Measurements from ENCODE around the gene KLF1.
"Not testable (repeated sequence)": the region's sequence is repeated elsewhere in the genome, so short reads cannot be mapped to it uniquely, and the experiment has no call there.

Gene KLF1

DNA sequence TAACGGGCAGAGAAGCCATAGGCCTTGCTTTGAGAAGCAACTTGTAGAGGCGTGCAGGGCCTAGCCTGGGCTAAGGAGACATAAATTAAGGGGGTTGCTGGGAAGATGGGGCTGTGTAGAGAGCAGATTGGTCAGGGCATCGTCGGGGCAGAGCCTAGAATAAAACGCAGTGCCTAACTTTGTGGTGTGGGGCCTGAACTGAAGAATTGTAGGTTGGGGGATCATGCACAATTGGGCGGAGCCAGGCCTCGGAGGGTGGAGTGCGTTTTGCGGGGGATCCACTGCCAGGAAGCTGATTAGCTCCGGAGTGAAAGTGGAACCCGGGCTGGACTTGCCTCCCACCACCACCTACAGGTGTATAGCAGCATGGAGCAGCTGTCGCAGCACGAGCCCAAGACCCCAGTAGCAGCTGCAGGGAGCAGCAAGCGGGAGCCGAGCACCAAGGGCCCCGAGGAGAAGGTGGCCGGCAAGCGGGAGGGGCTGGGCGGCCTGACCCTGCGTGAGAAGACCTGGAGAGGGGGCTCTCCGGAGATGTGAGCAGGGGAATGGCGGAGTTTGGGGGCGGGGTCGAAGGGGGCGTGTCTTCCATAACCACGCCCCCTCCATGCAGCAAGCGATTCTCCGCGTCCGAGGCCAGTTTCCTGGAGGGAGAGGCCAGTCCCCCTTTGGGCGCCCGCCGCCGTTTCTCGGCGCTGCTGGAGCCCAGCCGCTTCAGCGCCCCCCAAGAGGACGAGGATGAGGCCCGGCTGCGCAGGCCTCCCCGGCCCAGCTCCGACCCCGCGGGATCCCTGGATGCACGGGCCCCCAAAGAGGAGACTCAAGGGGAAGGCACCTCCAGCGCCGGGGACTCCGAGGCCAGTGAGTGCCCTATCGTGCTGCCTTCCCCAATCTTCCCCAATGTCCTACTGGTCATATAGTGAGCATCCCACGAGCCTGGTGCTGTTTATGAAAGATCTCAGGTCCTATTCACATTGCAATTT, 19.6 kb downstream of the KLF1 start:
- peak in 1 of 2 donors; percentile 39 for DNase-seq (ENCODE audit: low read depth in 2 of 2)

DNA sequence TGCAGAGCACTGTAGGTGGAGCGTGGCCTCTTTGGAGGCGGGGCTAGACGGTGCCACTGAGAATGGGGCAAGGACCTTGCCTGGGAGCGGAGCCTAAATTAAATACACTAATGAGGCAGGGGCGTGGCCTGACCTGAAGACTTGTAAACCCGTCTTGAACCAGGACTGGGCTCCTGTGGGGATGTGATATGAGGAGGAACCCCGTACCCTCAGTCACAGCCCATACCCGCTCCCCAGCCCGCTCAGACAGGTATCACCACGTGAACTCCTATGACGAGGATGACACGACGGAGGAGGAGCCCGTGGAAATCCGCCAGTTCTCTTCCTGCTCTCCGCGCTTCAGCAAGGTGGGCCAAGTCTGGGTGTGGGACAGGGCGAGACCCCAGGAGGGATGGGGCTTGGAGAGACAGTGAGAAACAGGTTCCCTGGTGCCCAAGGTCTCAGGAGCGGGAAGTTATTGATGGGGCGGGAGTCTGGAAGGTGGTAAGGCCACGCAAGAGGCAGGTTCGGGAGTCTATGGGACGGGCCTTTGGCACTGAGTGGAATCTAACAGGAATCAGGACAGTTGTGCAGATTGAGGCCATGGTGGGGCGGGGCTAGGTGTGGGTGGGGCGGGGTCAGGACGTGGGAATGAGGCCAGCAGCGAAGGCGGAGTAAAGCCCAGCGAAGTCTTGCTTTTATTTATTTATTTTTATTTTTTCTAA, 20.4 kb downstream of the KLF1 start:
- no peak for DNase-seq (ENCODE audit: low read depth in 2 of 2)

DNA sequence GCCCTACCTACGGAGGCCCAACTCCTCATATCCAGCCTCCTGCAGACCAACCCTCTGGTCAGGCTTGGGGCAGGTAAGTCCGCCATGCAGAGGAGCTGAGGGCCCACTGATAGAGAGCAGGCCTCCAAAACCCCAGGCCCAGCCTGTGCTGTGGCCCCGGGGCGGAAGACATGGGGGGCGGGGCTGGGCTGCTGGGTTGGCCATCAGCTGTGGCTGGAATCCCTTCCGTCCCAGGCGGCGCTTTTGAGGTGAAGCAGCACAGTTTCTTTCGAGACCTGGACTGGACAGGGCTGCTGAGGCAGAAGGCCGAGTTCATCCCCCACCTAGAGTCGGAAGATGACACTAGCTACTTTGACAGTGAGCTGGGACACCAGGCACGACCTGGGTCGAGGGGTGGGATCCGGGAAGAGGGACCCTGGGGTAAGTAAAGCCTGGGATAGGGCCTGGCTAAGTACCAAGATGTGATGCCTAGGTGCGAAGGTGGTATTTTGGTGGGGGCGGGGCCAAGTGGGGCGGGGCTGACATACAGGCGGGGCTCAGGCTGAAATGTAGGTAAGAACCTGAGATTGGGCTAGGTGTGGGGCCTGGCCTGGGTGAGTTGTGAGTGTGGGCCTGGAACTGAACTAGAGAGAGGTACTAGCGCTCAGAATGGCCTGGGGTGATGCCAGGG, 21.1 kb downstream of the KLF1 start:
- no peak for DNase-seq (ENCODE audit: low read depth in 2 of 2)

DNA sequence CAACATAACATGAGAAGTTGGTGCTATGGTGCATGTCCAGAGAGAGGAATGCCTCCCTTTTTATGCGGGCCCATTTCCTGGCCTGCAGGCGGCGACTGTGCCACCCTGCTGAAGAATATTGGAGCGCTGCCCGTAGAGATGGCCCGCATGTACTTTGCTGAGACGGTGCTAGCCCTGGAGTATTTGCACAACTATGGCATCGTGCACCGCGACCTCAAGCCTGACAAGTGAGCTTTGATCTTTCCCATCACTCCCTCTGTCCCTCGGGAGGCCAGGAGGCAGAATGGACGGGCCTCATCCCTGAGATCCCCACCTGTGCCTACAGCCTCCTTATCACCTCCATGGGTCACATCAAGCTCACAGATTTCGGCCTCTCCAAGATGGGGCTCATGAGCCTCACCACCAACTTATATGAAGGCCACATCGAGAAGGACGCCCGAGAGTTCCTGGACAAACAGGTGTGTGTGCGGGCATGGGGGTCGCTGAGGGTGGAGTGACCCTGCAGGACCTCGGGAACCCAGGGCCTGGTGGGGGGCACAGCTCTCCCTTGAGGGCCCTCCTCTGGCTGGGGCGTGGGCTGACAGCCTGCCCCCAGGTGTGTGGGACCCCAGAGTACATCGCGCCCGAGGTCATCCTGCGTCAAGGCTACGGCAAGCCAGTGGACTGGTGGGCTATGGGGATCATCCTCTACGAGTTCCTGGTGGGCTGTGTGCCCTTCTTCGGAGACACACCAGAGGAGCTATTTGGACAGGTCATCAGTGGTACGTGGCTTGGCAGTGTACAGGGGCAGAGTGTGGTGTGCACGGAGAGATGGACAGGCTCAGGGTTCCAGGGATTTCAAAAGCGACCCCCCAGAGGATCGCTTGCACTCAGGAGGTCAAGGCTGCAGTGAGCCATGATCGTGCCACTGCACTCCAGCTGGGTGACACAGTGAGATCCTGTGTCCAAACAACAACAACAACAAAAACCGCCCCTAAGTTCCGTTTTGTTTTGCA, 22.0 kb downstream of the KLF1 start:
- DNase-seq (ENCODE audit: low read depth in 2 of 2): no peak

DNA sequence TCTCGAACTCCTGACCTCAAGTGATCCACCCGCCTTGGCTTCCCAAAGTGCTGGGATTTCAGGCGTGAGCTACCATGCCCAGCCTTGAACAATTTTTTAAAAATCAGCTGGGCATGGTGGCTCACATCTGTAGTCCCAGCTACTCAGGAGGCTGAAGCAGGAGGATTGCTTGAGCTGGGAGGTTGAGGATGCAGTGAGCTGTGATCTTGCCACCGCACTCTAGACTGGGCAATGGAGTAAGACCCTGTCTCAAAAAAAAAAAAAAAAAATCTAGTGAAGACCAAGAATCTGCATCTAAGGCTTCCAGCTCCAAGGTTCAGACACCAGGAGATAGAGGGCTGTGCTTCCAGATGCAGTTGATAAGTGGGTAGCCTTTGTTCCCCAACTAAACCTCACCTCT, 22.9 kb downstream of the KLF1 start:
- DNase-seq (ENCODE audit: low read depth in 2 of 2): no peak

DNA sequence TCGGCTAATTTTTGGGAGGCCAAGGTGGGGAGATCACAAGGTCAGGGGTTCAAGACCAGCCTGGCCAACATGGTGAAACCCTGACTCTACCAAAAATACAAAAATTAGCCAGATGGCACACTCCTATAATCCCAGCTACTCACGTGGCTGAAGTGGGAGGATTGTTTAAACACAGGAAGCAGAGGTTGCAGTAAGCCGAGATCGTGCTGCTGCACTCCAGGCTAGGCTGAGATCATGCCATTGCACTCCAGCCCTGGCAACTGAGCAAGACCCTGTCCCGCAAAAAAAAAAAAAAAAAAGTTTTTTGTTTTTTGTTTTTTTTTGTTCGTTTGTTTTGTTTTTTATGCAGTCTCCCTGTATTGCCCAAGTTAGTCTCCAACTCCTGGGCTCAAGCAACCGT, 27.5 kb downstream of the KLF1 start:
- no peak for DNase-seq (ENCODE audit: low read depth in 2 of 2)

DNA sequence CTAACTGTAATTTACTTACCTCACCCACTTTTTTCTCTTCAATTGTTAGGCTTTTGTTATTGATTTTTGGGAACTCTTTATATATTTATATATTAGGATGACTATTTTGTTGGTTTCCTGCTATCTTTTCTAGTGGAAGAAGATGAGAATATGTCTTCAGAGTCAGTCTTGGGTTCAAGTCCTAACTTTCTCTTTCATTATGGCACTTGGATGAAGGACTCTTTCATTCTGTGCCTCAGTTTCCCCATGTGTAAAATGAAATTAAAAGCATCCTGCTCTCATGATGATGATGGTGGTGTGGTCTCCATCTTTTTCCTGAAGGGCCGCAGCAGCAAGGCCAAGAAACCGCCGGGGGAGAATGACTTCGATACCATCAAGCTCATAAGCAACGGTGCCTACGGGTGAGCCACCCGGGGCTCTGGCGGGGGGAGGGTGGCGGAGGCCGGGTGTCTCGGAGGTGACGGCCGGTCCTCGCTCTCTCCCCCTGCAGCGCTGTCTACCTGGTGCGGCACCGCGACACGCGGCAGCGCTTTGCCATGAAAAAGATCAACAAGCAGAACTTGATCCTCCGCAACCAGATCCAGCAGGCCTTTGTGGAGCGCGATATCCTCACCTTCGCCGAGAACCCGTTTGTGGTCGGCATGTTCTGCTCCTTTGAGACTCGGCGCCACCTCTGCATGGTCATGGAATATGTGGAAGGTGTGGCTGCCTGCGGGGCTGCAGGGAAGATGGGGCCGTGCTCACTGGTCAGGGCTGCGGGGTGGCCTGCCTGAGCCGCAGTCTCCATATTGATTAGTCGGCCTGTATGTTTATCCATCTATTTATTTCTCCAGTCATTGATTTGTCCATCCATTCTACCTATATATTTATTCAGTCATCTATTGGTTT, 28.7 kb downstream of the KLF1 start:
- no peak for DNase-seq (ENCODE audit: low read depth in 2 of 2)

DNA sequence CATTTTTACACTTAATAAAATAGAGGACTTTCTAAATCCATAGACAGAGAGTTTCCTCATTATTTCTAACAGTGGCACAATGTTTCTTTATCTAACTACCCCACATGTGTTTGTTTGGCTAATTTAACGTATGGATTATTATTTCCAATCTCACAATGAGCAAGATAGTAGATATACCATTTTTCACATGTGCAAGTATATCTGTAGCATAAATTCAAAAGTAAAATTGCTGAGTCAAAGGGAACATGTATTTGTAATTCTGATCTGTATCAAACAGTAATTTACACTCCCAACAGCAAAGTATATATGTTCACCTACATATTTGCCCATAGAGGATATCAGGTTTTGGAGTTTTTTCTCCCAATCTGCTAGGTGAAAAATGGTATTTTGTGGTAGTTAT, 30.3 kb downstream of the KLF1 start:
- DNase-seq (ENCODE audit: low read depth in 2 of 2): no peak

DNA sequence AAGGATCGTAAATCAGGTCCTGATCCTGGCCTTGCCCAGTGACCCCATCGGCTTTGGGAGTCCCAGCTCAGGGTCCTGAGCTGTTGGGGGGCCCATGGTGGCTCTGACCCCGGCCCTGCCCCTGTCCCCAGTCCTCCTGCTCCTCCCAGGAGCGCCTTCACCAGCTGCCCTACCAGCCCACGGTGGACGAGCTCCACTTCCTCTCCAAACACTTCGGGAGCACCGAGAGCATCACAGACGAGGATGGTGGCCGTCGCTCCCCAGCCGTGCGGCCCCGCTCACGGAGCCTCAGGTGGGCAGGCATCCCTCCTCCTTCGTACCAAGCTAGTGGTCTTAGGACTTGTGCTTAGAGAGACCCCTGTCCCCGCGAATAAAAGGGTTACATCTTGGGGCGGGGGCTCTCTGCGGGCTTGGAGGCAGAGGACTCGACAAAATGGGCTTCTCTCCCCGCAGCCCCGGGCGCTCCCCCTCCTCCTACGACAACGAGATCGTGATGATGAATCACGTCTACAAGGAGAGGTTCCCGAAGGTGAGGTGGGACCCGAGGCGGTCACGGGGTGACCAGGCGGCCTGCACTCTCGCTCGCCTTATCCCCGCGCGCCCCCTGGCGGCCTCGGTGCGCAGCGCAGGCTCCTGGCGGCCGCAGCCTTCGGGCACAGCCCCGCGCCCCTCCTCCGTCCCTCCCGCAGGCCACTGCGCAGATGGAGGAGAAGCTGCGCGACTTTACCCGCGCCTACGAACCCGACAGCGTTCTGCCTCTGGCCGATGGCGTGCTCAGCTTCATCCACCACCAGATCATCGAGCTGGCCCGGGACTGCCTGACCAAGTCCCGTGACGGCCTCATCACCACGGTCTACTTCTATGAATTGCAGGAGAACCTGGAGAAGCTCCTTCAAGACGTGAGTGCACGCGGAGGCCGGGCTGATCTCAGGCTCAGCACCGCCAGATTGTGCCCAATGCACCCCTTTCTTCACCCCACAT, 39.6 kb downstream of the KLF1 start:
- DNase-seq (ENCODE audit: low read depth in 2 of 2): peak; percentile 66 to 68

DNA sequence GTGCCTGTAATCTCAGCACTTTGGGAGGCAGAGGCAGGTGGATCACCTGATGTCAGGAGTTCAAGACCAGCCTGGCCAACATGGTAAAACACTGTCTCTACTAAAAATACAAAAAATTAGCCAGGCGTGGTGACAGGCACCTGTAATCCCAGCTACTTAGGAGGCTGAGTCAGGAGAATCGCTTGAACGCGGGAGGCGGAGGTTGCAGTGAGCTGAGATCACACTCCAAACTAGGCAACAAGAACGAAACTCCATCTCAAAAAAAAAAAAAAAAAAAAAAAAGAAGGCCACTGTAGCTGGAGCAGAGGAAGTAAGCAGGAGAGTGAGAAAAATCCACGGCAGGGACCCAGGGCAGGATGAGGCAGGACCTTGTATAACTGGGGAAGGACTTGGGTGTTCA, 40.4 kb downstream of the KLF1 start:
- not testable (repeated sequence) for DNase-seq (ENCODE audit: low read depth in 2 of 2)

DNA sequence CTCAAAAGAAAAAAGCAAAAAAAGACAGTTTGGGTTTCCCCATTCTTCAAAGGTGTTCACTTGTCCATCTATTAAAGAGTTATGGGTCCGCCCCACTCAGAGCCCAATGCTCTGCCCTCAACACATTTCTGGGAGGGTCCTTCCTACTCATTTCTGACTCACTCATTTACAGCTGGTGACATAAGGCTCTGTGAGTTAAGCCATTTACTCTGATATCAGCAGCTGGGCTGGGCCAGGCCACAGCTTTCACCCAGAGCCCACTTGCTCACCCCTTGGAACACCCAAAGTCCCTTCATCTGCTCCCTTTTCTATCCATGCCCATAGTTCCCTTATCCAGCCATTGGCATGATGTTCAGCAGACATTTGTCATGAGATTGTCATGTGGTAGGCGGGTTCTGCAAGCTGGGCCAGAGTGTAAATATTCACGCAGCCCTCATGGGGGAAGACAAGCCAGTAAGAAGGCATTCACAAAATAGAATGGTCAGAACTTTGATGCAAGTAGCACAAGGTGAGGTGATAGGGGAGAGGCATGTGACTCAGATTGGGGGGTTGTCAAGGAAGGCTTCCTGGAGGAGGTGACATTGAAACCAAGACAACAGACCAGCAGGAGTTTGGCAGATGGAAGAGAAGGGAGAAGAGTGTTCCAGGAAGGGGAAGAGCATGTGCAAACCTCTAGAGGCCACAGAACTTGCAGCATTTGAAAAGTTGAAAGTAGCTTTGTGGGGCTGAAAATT, 42.8 kb downstream of the KLF1 start:
- no peak for DNase-seq (ENCODE audit: low read depth in 2 of 2)

DNA sequence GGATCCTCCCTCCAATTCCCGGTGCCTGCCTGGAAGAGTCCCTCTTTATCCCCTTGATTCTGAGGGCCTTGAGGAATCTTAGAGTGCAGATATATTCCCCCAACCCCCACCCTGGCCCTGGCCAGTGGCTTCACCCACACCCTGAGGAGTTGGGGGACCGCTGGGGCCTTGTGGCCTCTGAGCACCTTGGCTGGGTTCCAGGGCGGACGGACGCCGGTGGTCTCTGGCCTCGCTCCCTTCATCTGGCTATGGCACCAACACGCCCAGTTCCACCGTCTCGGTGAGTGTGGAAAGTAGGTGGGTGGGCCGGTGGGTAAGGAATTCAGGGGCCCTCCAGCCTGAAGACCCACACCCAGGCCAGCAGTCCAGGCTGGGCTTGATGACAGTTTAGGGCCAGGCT, 43.7 kb downstream of the KLF1 start:
- DNase-seq (ENCODE audit: low read depth in 2 of 2): no peak

DNA sequence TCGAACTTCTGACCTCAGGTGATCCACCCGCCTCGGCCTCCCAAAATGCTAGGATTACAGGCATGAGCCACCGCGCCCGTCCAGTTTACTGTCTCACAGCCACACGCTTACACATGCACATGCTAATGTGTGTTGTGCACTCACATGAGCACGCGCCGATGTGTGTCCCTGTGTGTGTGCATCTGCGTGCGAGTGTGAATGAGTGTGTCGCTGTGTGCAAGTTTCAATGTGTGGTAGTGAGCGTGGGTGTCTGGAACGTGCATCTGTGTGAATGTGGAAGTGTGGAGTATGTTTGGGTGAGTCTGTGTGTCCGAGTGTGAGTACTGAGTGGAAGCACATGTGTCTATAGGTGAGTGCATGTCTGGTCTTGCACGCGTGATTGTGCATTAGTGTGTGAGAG, 44.5 kb downstream of the KLF1 start:
- DNase-seq (ENCODE audit: low read depth in 2 of 2): no peak

DNA sequence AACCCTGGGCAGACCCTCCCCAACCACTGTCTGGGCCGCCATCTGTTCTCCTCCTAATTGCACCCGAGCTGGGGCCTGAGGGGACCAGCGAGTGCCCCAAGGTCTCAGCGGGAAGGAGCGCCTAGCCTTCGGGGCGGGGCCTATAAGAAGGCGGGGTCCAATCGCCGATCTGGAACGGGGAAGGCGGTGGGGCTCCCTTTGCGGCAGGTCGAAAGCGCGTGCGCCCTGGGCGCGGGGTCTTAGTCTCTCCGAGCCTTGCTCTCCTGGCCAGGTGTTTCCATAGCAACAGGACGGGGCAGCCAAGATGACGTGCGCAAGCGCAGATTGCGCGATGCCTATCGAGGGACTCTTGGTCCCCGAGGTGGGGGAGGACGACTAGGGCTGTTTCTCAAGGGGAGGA, 45.9 kb downstream of the KLF1 start:
- no peak for DNase-seq (ENCODE audit: low read depth in 2 of 2)

DNA sequence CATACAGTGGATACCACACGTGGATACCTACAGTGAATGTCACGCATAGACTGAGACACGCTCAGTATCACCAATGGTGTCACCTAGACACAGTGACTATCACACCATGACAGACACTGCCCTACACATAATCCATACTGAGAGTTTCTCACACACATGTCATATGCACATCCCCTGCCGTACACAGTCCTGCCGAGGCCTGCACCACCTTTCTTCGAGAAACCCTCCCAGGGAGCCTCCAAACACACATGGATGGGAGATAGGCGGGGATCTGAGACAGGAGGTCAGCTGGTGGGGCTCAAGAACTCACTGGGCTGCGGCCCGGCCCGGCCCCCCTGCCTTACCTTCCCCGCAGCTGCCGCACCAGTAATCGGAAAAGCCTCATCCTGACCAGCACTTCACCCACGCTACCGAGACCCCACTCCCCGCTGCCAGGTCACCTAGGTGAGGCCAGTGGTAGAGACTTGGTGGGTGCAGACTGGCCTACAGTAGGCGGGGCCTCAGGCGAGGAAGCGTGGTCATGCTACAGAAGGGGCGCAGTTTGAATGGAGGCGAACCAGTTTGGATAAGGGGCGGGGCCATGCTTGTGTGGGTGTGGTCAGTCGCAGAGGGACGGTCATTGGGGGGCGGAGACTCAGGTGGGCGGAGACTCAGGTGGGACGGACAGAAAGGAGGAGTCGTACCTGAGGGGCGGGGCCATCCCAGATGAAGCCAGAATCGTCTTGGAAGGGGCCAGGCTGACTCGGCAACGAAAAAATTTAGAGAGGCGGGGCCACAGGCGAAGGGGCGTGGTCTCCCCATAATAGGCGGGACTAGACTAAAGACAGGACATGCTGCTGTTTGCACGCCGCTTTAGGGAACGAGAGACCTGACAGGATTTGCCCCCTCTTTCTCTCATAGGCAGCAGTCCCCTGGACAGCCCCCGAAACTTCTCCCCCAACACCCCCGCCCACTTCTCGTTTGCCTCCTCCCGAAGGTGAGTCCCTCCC, 46.6 kb downstream of the KLF1 start:
- no peak for DNase-seq (ENCODE audit: low read depth in 2 of 2)

DNA sequence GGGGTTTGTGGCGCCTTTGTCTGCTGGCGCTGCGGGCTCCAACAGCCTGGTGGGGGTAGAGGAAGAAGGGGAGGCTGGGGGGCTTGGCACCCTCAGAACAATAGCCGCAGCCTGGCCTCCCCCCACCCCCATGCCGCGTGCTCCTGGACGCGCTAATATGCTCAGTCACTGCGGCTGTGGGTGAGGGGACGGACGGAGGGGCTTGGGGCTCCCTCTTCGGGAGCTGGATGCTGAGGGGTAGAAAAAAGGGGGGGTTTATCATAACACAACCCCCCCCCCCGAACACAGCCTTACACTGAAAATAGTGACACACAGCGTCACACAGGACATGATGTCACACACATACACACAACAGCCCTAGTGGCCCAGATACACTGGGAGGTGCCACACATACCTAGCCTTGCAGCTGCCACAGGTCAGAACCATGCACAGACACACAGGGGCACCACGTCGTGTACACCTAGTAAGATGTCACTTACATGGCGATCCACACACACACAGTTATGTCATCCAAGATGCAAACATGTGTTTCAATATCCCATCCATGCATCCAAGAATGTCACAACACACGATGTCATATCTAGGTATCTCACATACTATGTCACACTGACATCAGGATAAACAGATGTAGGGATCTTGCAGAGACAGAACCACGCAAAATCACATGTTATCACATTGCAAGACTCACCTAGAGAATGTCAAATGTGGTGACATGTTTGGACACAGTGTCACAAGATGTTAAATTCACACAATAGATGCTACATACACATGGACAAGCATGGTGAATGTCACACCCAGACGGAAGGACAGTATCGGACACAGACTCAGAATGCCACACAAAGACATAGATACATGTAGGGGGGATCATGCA, 47.9 kb downstream of the KLF1 start:
- DNase-seq (ENCODE audit: low read depth in 2 of 2): no peak
